ENCODE results near the gene EHMT1. TPM values are rescaled to one million over a fixed set of nuclear protein-coding genes. Genes with fewer than 3 reads are reported as not detected.

The EHMT1 gene
- polyA plus RNA-seq, 1 of the 3 experiments (the other 2 are of a cell fraction), result 39.5 TPM

DNA sequence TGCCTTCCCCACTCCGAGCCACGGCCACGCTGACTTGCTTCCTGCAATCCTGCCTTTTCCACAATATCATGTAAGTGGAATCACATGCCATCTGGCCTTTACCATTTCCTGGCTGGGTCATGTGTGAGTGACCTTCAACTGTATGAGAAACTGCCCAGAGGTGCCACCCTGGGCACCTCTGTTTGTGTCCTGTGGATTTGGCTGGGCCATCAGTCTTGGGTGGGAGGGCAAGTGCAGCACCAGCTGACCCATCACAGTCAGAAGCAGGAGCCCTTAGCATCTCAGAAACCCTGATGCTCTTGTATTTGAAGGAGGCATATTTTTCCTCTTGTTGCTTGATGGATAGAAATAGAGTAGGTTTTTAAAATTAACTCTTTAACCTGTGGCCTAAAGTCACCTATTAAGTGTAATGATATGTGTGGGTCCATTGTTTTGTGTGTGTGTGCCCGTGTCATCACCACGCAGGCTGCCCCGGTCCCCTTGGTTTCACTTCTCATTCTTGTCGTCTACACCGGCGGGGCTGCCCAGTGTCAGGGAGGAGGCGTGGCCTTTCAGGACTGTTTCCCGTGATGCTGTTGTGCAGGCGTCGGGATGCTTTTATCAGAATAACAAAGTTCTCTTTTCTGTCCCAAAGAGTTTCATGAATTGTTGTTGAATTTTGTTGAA, 206.7 kb downstream of the EHMT1 start:
- Histone ChIP-seq H3K4me1 (ENCODE audit: control insufficient read depth in 1 of 2, insufficient read depth in 2 of 2, low read depth in 1 of 2, low read length in 1 of 2) (no peaks in the 10 kb centered on the region; a peak in 1 of 4 replicates), H3K4me3 (ENCODE audit: low read depth in 2 of 2, low read length in 1 of 2) (no peak overlapping the region), H3K9me2 (no peaks in the 10 kb centered on the region), H3F3A (replicated peaks; ENCODE audit: insufficient read depth) (no peaks in the 10 kb centered on the region), H3K4me2 (no peak overlapping the region), H3K9me3 (no peaks in the 10 kb centered on the region), H3K27ac (ENCODE audit: low read depth in 2 of 2, low read length in 1 of 2) (no peak overlapping the region), H4K20me1 (ENCODE audit: insufficient read depth) (peaks cover 18% of the 10 kb centered on the region; the same call in 1 of the 2 replicates), H3K9ac (no peak overlapping the region), H3K36me3 (replicated peaks in 1 of 2; ENCODE audit: control insufficient read depth in 1 of 2, insufficient read depth in 2 of 2, low read length in 1 of 2) (peaks cover 36 to 56% of the 10 kb centered on the region in 2 experiments), H3K79me2 (ENCODE audit: insufficient read depth) (peaks cover 8% of the 10 kb centered on the region; the same call in 1 of the 2 replicates), H3K27me3 (ENCODE audit: insufficient read depth) (no peaks in the 10 kb centered on the region), H2AFZ (ENCODE audit: low read depth) (no peak overlapping the region)
- CTCF ChIA-PET, result no interaction called here
- TF ChIP-seq ELF1 (IDR thresholded peaks at IDR 0.05), result no peak
- TF ChIP-seq MXI1 (IDR thresholded peaks at IDR 0.05; ENCODE audit: low read depth, low read length), result no peak
- no peak for TF ChIP-seq CHD2 (IDR thresholded peaks at IDR 0.05; ENCODE audit: low read length, partially characterized antibody)
- TF ChIP-seq RXRA (IDR thresholded peaks at IDR 0.05; ENCODE audit: borderline replicate concordance, low read depth), result no peak
- TF ChIP-seq, protein P1, sequence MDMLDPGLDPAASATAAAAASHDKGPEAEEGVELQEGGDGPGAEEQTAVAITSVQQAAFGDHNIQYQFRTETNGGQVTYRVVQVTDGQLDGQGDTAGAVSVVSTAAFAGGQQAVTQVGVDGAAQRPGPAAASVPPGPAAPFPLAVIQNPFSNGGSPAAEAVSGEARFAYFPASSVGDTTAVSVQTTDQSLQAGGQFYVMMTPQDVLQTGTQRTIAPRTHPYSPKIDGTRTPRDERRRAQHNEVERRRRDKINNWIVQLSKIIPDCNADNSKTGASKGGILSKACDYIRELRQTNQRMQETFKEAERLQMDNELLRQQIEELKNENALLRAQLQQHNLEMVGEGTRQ (IDR thresholded peaks at IDR 0.05; ENCODE audit: borderline replicate concordance, low read depth, low read length), result no peak
- TF ChIP-seq FOXJ3 (CRISPR knock-in tag; IDR thresholded peaks at IDR 0.05), result no peak
- TF ChIP-seq, protein P2, sequence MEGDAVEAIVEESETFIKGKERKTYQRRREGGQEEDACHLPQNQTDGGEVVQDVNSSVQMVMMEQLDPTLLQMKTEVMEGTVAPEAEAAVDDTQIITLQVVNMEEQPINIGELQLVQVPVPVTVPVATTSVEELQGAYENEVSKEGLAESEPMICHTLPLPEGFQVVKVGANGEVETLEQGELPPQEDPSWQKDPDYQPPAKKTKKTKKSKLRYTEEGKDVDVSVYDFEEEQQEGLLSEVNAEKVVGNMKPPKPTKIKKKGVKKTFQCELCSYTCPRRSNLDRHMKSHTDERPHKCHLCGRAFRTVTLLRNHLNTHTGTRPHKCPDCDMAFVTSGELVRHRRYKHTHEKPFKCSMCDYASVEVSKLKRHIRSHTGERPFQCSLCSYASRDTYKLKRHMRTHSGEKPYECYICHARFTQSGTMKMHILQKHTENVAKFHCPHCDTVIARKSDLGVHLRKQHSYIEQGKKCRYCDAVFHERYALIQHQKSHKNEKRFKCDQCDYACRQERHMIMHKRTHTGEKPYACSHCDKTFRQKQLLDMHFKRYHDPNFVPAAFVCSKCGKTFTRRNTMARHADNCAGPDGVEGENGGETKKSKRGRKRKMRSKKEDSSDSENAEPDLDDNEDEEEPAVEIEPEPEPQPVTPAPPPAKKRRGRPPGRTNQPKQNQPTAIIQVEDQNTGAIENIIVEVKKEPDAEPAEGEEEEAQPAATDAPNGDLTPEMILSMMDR (IDR thresholded peaks at IDR 0.05), result no peak
- TF ChIP-seq EP300 (IDR thresholded peaks at IDR 0.05; ENCODE audit: borderline replicate concordance in 1 of 2, low read depth in 1 of 2, low read length in 1 of 2), result no peak
- no peak for TF ChIP-seq FOXM1 (IDR thresholded peaks at IDR 0.05; ENCODE audit: low read depth)
- no peak for TF ChIP-seq SIN3A (IDR thresholded peaks at IDR 0.05; ENCODE audit: borderline replicate concordance, low read depth, low read length)
- TF ChIP-seq RCOR1 (IDR thresholded peaks at IDR 0.05; ENCODE audit: low read length), result no peak
- TF ChIP-seq, protein P3, sequence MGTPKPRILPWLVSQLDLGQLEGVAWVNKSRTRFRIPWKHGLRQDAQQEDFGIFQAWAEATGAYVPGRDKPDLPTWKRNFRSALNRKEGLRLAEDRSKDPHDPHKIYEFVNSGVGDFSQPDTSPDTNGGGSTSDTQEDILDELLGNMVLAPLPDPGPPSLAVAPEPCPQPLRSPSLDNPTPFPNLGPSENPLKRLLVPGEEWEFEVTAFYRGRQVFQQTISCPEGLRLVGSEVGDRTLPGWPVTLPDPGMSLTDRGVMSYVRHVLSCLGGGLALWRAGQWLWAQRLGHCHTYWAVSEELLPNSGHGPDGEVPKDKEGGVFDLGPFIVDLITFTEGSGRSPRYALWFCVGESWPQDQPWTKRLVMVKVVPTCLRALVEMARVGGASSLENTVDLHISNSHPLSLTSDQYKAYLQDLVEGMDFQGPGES (IDR thresholded peaks at IDR 0.05; ENCODE audit: low read depth, low read length), result no peak
- 97% methylated on average over 13 of the region's 13 CpGs for WGBS (ENCODE audit: low lambda C conversion rate)
- POLR2A ChIA-PET, result no interaction called here
- DNase-seq, result no peak
